Fibroblast of villous mesenchyme (primary cell): ENCODE data around the gene SSH2. TPM values are rescaled to one million over a fixed set of nuclear protein-coding genes. Genes with fewer than 3 reads are reported as not detected.

Experiments used
- DNase-seq: peaks from one replicate; pipeline ENCODE4 v3.0.0-alpha.2; 2010; ENCODE audit warnings: low read depth
- H3K4me3 ChIP-seq: 2 replicates; pipeline ENCODE4 v1.5.1; 2011; ENCODE audit warnings: low read depth, mild to moderate bottlenecking, low read length
- CTCF ChIP-seq: IDR thresholded peaks from 2 replicates; pipeline ENCODE4 v1.5.1; 2012; ENCODE audit warnings: low read depth, mild to moderate bottlenecking, low read length; ENCODE audit not compliant: insufficient read depth
- total RNA-seq: library from RNA; depleted of rRNA; stranded (reverse); fragments of >200 nt; gene quantifications from 2 replicates; pipeline ENCODE4 v1.2.3, GENCODE V29; 2012

Gene SSH2
- total RNA-seq, 1 donor: 19.0 TPM

GRCh38 chr17:29649359-29649758 lies 280.7 kb downstream of the SSH2 start:
- H3K4me3 ChIP-seq: no peak overlapping the region
- no peak for DNase-seq
- TF ChIP-seq CTCF: no peak

- no peak for DNase-seq
- no peak for TF ChIP-seq CTCF
- no peak overlapping the region for H3K4me3 ChIP-seq
These were observed 282.0 kb downstream of the SSH2 start for GRCh38 chr17:29648005-29648404.

GRCh38 chr17:29645515-29646051 lies 284.4 kb downstream of the SSH2 start:
- no peak for TF ChIP-seq CTCF
- H3K4me3 ChIP-seq: no peak overlapping the region
- peak; percentile 93 for DNase-seq

GRCh38 chr17:29643817-29644160 lies 286.2 kb downstream of the SSH2 start:
- DNase-seq: no peak
- H3K4me3 ChIP-seq: no peak overlapping the region
- no peak for TF ChIP-seq CTCF

GRCh38 chr17:29642171-29642611 lies 287.8 kb downstream of the SSH2 start:
- no peak for TF ChIP-seq CTCF
- no peak overlapping the region for H3K4me3 ChIP-seq
- no peak for DNase-seq

GRCh38 chr17:29640981-29641642 lies 288.9 kb downstream of the SSH2 start:
- H3K4me3 ChIP-seq: no peak overlapping the region
- TF ChIP-seq CTCF: no peak
- no peak for DNase-seq

- peak; percentile 79 for DNase-seq
- TF ChIP-seq CTCF: no peak
- H3K4me3 ChIP-seq: no peak overlapping the region
These were observed 289.6 kb downstream of the SSH2 start for GRCh38 chr17:29640413-29640812.
